HG02588 (cell line): ENCODE data around the gene SIPA1L2.

Source experiments
- ATAC-seq: cut with Tn5 transposase; IDR thresholded peaks from one replicate; pipeline ENCODE4 v1.9.1; 2021; ENCODE audit warnings: mild to moderate bottlenecking, moderate library complexity; ENCODE audit not compliant: unreplicated experiment

SIPA1L2 gene

DNA sequence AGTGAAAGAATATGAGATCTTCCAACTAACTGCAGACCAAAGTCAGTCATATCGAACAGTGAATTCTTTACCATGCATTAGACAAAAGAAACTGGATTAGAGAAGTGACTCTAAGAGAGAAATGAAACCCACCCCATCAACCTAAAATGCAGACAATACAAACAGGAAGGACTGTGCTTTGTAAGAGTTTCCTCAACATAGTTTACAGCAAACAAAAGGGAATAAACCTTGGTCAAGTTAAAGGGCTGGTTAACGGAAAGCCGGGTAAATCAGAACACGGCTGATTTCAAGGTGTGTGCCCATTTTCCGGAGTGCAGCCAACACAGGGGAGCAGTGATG, 39.2 kb downstream of the SIPA1L2 start:
- ATAC-seq = peak; percentile 71

- peak; percentile 40 for ATAC-seq
Measured at GRCh38 chr1:232589812-232590743, 39.9 kb downstream of the SIPA1L2 start.

DNA sequence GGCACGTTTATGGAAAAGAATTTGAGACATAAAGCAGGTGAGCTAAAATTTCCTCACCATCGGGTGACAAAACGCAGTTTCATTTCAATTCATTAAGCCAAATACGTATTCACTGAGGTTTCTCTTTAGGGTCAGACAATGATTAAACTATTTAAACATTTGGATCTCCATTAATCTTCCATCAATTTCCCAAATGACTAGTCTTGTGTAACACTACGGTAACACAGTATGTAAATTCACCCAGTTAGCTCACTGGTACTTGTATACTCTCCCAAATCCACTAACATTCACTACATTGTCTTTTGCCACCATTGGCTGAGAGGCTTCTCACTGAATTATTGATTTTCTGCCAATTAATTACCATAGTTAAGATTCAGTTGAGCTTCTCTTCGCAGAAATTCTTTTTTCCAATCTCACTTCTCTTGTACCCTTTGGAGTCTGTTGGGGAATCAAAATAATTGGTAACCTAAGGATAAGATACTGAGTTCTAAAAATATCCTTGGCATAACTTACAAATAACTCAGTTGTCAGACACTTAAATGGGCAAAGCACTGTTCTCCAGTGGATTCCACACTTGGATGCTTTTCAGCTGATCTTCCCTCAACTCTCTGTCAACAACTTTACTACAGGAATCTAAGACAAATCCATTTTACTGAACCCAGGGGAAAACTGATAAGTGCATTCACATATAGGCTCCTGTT, 40.7 kb downstream of the SIPA1L2 start:
- no peak for ATAC-seq

GRCh38 chr1:232587141-232588008, 42.6 kb downstream of the SIPA1L2 start:
- ATAC-seq = no peak

DNA sequence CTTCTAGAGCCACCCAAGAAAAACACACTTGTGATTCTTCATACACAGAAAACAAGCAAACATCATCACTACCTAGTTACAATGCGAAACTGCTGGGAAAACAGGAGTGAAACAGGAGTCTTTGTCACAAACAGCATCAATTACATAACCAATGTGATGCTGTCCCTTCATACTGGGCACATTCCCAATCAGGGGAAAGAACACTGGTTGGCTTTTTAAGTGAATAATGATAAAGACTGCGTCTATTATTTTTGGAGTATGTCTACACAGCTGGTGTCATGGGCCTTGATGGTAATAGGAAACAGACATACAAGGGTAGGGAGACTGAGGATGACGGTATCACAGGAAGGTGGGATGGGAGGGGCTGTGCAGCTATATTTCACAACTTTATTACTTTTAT, 43.3 kb downstream of the SIPA1L2 start:
- no peak for ATAC-seq

DNA sequence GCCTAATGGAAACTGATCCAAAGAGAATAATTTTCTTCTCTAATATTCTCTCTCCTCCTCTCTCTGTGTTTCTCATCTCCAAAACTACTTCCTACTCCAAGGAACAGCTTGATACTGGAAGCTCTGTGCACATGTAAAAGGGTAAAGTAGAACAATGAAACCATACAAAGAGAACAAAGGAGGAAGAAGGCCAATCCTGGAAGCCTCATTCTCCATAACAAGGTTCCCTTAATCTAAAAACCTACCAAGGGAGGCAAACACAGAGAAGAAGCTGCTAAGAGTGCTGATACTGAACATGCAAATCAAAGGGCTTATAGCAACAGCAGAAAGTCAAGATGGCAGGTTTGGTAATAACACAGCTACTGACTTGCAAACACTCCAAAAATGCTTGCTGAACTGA, 44.4 kb downstream of the SIPA1L2 start:
- ATAC-seq = no peak

DNA sequence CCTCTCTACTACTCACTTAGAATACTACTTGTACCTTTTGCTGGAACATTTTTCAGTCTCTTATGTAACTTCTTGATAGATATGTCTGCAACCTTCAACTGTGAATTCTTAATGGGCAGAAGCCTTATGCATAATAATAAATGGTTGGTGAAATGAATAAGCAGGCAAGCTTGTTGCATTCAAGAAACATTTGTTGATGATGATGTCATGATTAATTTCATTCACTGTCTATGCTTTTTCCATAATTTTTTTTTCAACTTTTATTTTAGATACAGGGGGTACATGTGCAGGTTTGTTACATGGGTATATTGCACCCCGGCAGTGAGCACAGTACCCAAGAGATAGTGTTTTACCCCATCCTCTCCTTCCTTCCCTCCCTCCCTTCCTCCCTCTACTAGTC, 48.0 kb downstream of the SIPA1L2 start:
- no peak for ATAC-seq
